Measurements from ENCODE around the gene MREG.

- TF ChIP-seq CTCF (IDR thresholded peaks at IDR 0.05) (no peak), POLR2AphosphoS5 (IDR thresholded peaks at IDR 0.05; ENCODE audit: insufficient read depth in 1 of 2, low read depth in 1 of 2) (no peak)
These were observed 16.9 kb upstream of the MREG start for GRCh38 chr2:216030216-216030615.
